Neural progenitor cell (in vitro differentiated cells): Measurements from ENCODE around the gene CHST6. TPM values are rescaled to one million over a fixed set of nuclear protein-coding genes. Genes with fewer than 3 reads are reported as not detected.

Experiments used
- DNase-seq: peaks from one replicate; pipeline ENCODE4 v3.0.0-alpha.2; 2016; ENCODE audit warnings: low spot score
- H2AFZ ChIP-seq: fragments of 200-600 bp; sonication (generic); replicated peaks from 2 replicates; pipeline ENCODE4 v1.6.1; 2016; ENCODE audit warnings: antibody characterized with exemption
- H3F3A ChIP-seq: fragments of 200-600 bp; sonication (generic); 2 replicates; pipeline ENCODE4 v1.6.1; 2016; ENCODE audit warnings: antibody characterized with exemption, low read depth
- H3K27ac ChIP-seq: fragments of 200-600 bp; sonication (generic); 2 replicates; pipeline ENCODE4 v1.5.1; 2016; ENCODE audit warnings: mild to moderate bottlenecking
- H3K27me3 ChIP-seq: fragments of 200-600 bp; sonication (generic); 2 replicates; pipeline ENCODE4 v1.6.1; 2016; ENCODE audit warnings: mild to moderate bottlenecking, moderate library complexity
- H3K36me3 ChIP-seq: fragments of 200-600 bp; sonication (generic); 2 replicates; pipeline ENCODE4 v1.5.1; 2016
- H3K4me1 ChIP-seq: fragments of 200-600 bp; sonication (generic); 2 replicates; pipeline ENCODE4 v1.6.1; 2016; ENCODE audit warnings: mixed run types
- H3K4me2 ChIP-seq: fragments of 200-600 bp; sonication (generic); 2 replicates; pipeline ENCODE4 v1.6.1; 2016
- H3K4me3 ChIP-seq: fragments of 200-600 bp; sonication (generic); 2 replicates; pipeline ENCODE4 v1.5.1; 2016
- H3K79me2 ChIP-seq: fragments of 200-600 bp; sonication (generic); 2 replicates; pipeline ENCODE4 v1.6.1; 2016; ENCODE audit warnings: low read depth
- H3K9ac ChIP-seq: fragments of 200-600 bp; sonication (generic); 2 replicates; pipeline ENCODE4 v1.6.1; 2016
- H3K9me3 ChIP-seq: fragments of 200-600 bp; sonication (generic); 2 replicates; pipeline ENCODE4 v1.5.1; 2016; ENCODE audit warnings: low read depth
- H4K20me1 ChIP-seq: fragments of 200-600 bp; sonication (generic); 2 replicates; pipeline ENCODE4 v1.6.1; 2016; ENCODE audit warnings: low read depth
- H3K27ac Mint-ChIP-seq: 3 replicates; pipeline ENCODE4 v1.8.0; 2021; ENCODE audit warnings: mixed read lengths
- H3K27me3 Mint-ChIP-seq: 2 replicates; pipeline ENCODE4 v1.8.0; 2022; ENCODE audit warnings: low read depth, mild to moderate bottlenecking, inconsistent platforms, moderate library complexity, mixed read lengths; ENCODE audit not compliant: insufficient read depth
- H3K36me3 Mint-ChIP-seq: 3 replicates; pipeline ENCODE4 v1.8.0; 2021; ENCODE audit warnings: mixed read lengths
- H3K4me1 Mint-ChIP-seq: 3 replicates; pipeline ENCODE4 v1.8.0; 2021; ENCODE audit warnings: mixed read lengths
- H3K4me3 Mint-ChIP-seq: 3 replicates; pipeline ENCODE4 v1.8.0; 2021; ENCODE audit warnings: mild to moderate bottlenecking, moderate library complexity, mixed read lengths
- H3K9me3 Mint-ChIP-seq: 3 replicates; pipeline ENCODE4 v1.8.0; 2020; ENCODE audit warnings: mixed read lengths
- EZH2 ChIP-seq: fragments of 200-600 bp; sonication (generic); IDR thresholded peaks from 2 replicates; pipeline ENCODE4 v1.6.1; 2017; ENCODE audit warnings: antibody characterized with exemption, mild to moderate bottlenecking, moderate library complexity
- EZH2phosphoT487 ChIP-seq: fragments of 200-600 bp; sonication (generic); IDR thresholded peaks from 2 replicates; pipeline ENCODE4 v1.6.1; 2017; ENCODE audit warnings: antibody characterized with exemption
- total RNA-seq: library from RNA; depleted of rRNA; stranded (reverse); fragments of >200 nt; gene quantifications from 2 replicates; pipeline ENCODE4 v1.2.3, GENCODE V29; 2015; ENCODE audit warnings: low replicate concordance
- TF ChIP-seq, protein P1 (sequence below): fragments of 200-600 bp; sonication (generic); IDR thresholded peaks from 2 replicates; pipeline ENCODE4 v1.5.1; 2017; ENCODE audit warnings: antibody characterized with exemption, mild to moderate bottlenecking

CHST6 gene
- total RNA-seq, 1 donor from 2014 or later: 6.2 TPM

- no peak for DNase-seq
- Histone ChIP-seq H3K9ac (no peak overlapping the region), H3K27me3 (no peaks in the 10 kb centered on the region), H3F3A (peaks cover 15% of the 10 kb centered on the region), H3K27ac (no peak overlapping the region), H3K4me2 (no peak overlapping the region), H3K79me2 (no peaks in the 10 kb centered on the region), H3K4me3 (no peak overlapping the region), H3K9me3 (no peaks in the 10 kb centered on the region), H3K36me3 (no peaks in the 10 kb centered on the region), H4K20me1 (peaks cover 3% of the 10 kb centered on the region), H2AFZ (no peak overlapping the region), H3K4me1 (no peaks in the 10 kb centered on the region)
- H3K27me3 Mint-ChIP-seq: peaks cover 2% of the 10 kb centered on the region
- H3K4me3 Mint-ChIP-seq: no peak overlapping the region
- no peaks in the 10 kb centered on the region for H3K4me1 Mint-ChIP-seq
- TF ChIP-seq, protein P1, sequence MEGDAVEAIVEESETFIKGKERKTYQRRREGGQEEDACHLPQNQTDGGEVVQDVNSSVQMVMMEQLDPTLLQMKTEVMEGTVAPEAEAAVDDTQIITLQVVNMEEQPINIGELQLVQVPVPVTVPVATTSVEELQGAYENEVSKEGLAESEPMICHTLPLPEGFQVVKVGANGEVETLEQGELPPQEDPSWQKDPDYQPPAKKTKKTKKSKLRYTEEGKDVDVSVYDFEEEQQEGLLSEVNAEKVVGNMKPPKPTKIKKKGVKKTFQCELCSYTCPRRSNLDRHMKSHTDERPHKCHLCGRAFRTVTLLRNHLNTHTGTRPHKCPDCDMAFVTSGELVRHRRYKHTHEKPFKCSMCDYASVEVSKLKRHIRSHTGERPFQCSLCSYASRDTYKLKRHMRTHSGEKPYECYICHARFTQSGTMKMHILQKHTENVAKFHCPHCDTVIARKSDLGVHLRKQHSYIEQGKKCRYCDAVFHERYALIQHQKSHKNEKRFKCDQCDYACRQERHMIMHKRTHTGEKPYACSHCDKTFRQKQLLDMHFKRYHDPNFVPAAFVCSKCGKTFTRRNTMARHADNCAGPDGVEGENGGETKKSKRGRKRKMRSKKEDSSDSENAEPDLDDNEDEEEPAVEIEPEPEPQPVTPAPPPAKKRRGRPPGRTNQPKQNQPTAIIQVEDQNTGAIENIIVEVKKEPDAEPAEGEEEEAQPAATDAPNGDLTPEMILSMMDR: no peak
- TF ChIP-seq EZH2 (no peak), EZH2phosphoT487 (no peak)
- H3K36me3 Mint-ChIP-seq: peaks cover 16% of the 10 kb centered on the region
- peaks cover 4% of the 10 kb centered on the region for H3K9me3 Mint-ChIP-seq
- no peak overlapping the region for H3K27ac Mint-ChIP-seq
Measured at GRCh38 chr16:75445298-75445697, 49.9 kb downstream of the CHST6 start.

GRCh38 chr16:75443298-75443697, 51.9 kb downstream of the CHST6 start:
- Mint-ChIP-seq H3K9me3 (peaks cover 4% of the 10 kb centered on the region), H3K36me3 (peaks cover 8% of the 10 kb centered on the region), H3K27ac (no peak overlapping the region), H3K27me3 (peaks cover 2% of the 10 kb centered on the region), H3K4me1 (no peaks in the 10 kb centered on the region), H3K4me3 (no peak overlapping the region)
- Histone ChIP-seq H3K4me1 (no peaks in the 10 kb centered on the region), H3K4me2 (no peak overlapping the region), H3F3A (peaks cover 14% of the 10 kb centered on the region), H2AFZ (no peak overlapping the region), H3K27me3 (no peaks in the 10 kb centered on the region), H3K9ac (no peak overlapping the region), H3K27ac (no peak overlapping the region), H3K79me2 (no peaks in the 10 kb centered on the region), H3K4me3 (no peak overlapping the region), H4K20me1 (peaks cover 3% of the 10 kb centered on the region), H3K36me3 (no peaks in the 10 kb centered on the region), H3K9me3 (no peaks in the 10 kb centered on the region)
- no peak for DNase-seq
- TF ChIP-seq, protein P1: no peak
- no peak for TF ChIP-seq EZH2
- TF ChIP-seq EZH2phosphoT487: no peak

GRCh38 chr16:75433732-75434413, 61.4 kb downstream of the CHST6 start:
- Histone ChIP-seq H3F3A (peaks cover 15% of the 10 kb centered on the region), H3K79me2 (peaks cover 43% of the 10 kb centered on the region), H3K27ac (peak overlapping the region; percentile 7), H3K4me1 (no peaks in the 10 kb centered on the region), H4K20me1 (peaks cover 7% of the 10 kb centered on the region), H3K9me3 (no peaks in the 10 kb centered on the region), H3K27me3 (peaks cover 3% of the 10 kb centered on the region), H3K36me3 (no peaks in the 10 kb centered on the region), H3K9ac (peak overlapping the region; percentile 16), H3K4me3 (peak overlapping the region; percentile 57), H2AFZ (peak overlapping the region; percentile 97), H3K4me2 (peak overlapping the region; percentile 78)
- Mint-ChIP-seq H3K4me3 (peak overlapping the region; percentile 94), H3K4me1 (peaks cover 19% of the 10 kb centered on the region), H3K9me3 (peaks cover 15% of the 10 kb centered on the region), H3K27me3 (peaks cover 6% of the 10 kb centered on the region), H3K27ac (peak overlapping the region; percentile 19), H3K36me3 (peaks cover 19% of the 10 kb centered on the region)
- TF ChIP-seq EZH2phosphoT487 (no peak), EZH2 (no peak)
- TF ChIP-seq, protein P1: no peak
- peak; percentile 83 for DNase-seq
